A673 (cell line): Measurements from ENCODE around the gene MAN1C1. TPM values are rescaled to one million over a fixed set of nuclear protein-coding genes. Genes with fewer than 3 reads are reported as not detected.

ENCODE experiments used
- BruUV-seq: library from RNA; stranded (reverse); fragments of 400-500 nt; replicated peaks from 2 replicates; lab custom pipeline; 2021; lab: Mats Ljungman, UMichigan
- CTCF ChIA-PET: fragments of 300-600 bp; sonication (Branson Sonifier 250); formaldehyde crosslinking; loops from one replicate; lab custom pipeline; 2022; ENCODE audit warnings: antibody characterized with exemption; lab: Charles Lee
- POLR2A ChIA-PET: fragments of 300-600 bp; sonication (Branson Sonifier 250); formaldehyde crosslinking; loops from one replicate; lab custom pipeline; 2022; ENCODE audit warnings: antibody characterized with exemption; ENCODE audit not compliant: low non-redundant PET; lab: Charles Lee
- DNase-seq: peaks from one replicate; pipeline ENCODE4 v3.0.0-alpha.2; 2015; ENCODE audit warnings: low spot score
- H3K27ac ChIP-seq: fragments of 200-600 bp; sonication (generic); 2 replicates; pipeline ENCODE4 v1.5.1; 2016; ENCODE audit warnings: mixed run types, low read depth, mild to moderate bottlenecking, mixed read lengths, antibody characterized with exemption, low read length; ENCODE audit not compliant: poor library complexity, severe bottlenecking
- H3K27me3 ChIP-seq: fragments of 200-600 bp; sonication (generic); replicated peaks from 2 replicates; pipeline ENCODE4 v1.6.1; 2017; ENCODE audit warnings: mixed run types, low read depth, mild to moderate bottlenecking, mixed read lengths, antibody characterized with exemption, low read length; ENCODE audit not compliant: insufficient read depth, poor library complexity
- H3K36me3 ChIP-seq: fragments of 200-600 bp; sonication (generic); 2 replicates; pipeline ENCODE4 v1.6.1; 2016; ENCODE audit warnings: mixed run types, mild to moderate bottlenecking, mixed read lengths, antibody characterized with exemption, low read length; ENCODE audit not compliant: insufficient read depth, poor library complexity, severe bottlenecking
- H3K4me1 ChIP-seq: fragments of 200-600 bp; sonication (generic); 2 replicates; pipeline ENCODE4 v1.6.1; 2017; ENCODE audit warnings: mixed run types, mild to moderate bottlenecking, mixed read lengths, antibody characterized with exemption, low read length; ENCODE audit not compliant: insufficient read depth, poor library complexity, severe bottlenecking
- H3K4me3 ChIP-seq: fragments of 200-600 bp; sonication (generic); 2 replicates; pipeline ENCODE4 v1.5.1; 2016; ENCODE audit warnings: low read depth, mixed run types, mild to moderate bottlenecking, mixed read lengths, low read length; ENCODE audit not compliant: poor library complexity, severe bottlenecking
- H3K9me3 ChIP-seq: fragments of 200-600 bp; sonication (generic); 2 replicates; pipeline ENCODE4 v1.6.1; 2016; ENCODE audit warnings: mixed run types, low read depth, mild to moderate bottlenecking, mixed read lengths, antibody characterized with exemption, low read length; ENCODE audit not compliant: poor library complexity, severe bottlenecking
- EZH2 ChIP-seq: fragments of 200-600 bp; sonication (generic); IDR thresholded peaks from 2 replicates; pipeline ENCODE4 v1.6.1; 2017; ENCODE audit warnings: borderline replicate concordance, low read depth, mild to moderate bottlenecking, mixed read lengths, antibody characterized with exemption, low read length; ENCODE audit not compliant: poor library complexity, severe bottlenecking
- intact Hi-C: fragments of 100-400 bp; cut with micrococcal nuclease; formaldehyde crosslinking; loops from one replicate; pipeline ENCODE4 v1.10.0; 2022; ENCODE audit not compliant: unreplicated experiment
- total RNA-seq: library from RNA; stranded (reverse); gene quantifications from 2 replicates; pipeline ENCODE4 v1.2.3, GENCODE V29; 2021
- TF ChIP-seq, protein P1 (sequence below): fragments of 300-800, 200-600 bp; sonication (generic); conservative IDR thresholded peaks from 2 replicates; pipeline ENCODE4 v1.5.1; 2017; ENCODE audit warnings: low read depth, mild to moderate bottlenecking, antibody characterized with exemption, low read length, moderate library complexity, mixed read lengths

The MAN1C1 gene
- total RNA-seq, 1 experiment from 2014 or later: 0.21 TPM

DNA sequence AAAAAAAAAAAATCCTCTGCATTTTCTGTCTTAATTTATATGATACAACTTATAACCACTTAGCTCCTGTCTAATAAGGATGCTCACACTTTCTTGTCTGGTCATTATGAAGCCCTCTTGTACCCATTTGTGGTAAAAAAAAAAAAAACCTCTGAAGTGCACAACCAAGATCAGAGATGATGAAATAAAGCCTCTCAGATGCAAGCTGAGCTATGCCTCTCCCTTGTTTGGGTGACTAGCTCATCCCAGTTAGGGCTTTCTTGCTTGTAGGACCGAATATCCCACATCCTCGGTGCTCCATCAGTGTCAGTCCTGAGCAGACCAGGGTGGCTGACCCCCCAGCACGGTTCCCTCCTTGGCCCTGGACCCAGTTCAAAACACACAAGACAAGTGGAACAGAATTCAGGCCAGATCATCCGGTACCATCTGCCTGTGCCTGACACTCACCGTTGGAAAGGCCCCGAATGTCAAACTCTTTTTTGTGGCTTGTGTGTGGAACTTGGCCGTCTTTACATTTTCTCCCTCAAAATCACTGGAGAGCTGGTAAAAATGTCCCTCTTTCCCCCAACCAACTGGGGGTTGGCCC is 177.1 kb downstream of the MAN1C1 start:
- H3K27ac ChIP-seq: no peak overlapping the region
- no peaks in the 10 kb centered on the region for H3K4me1 ChIP-seq
- H3K9me3 ChIP-seq: no peaks in the 10 kb centered on the region
- H3K36me3 ChIP-seq: no peaks in the 10 kb centered on the region
- BruUV-seq: no TSS peak
- intact Hi-C loops: no loop called here
- no peak for DNase-seq
- H3K4me3 ChIP-seq: no peak overlapping the region
- H3K27me3 ChIP-seq: no peaks in the 10 kb centered on the region
- no peak for TF ChIP-seq EZH2
- POLR2A ChIA-PET: no interaction called here
- CTCF ChIA-PET: no interaction called here

DNA sequence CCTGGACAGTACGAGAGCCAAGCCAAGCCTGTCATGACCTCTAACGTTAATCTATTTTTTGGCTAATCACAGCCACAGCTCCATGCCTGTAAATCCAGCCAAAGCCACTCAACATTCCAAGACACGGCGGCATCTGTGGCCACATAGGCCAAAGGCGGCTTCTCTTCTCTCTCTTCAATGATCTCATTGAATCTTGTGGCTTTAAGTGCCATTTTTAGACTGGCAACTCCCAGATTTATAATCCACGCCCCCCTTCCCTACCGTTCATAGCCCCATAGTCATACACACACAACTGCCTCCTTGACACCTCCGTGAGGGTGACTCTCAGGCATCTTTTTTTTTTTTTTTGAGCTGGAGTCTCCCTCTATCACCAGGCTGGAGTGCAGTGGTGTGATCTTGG is 177.7 kb downstream of the MAN1C1 start:
- ChIA-PET CTCF (no interaction called here), POLR2A (no interaction called here)
- intact Hi-C loops: no loop called here
- TF ChIP-seq, protein P1, sequence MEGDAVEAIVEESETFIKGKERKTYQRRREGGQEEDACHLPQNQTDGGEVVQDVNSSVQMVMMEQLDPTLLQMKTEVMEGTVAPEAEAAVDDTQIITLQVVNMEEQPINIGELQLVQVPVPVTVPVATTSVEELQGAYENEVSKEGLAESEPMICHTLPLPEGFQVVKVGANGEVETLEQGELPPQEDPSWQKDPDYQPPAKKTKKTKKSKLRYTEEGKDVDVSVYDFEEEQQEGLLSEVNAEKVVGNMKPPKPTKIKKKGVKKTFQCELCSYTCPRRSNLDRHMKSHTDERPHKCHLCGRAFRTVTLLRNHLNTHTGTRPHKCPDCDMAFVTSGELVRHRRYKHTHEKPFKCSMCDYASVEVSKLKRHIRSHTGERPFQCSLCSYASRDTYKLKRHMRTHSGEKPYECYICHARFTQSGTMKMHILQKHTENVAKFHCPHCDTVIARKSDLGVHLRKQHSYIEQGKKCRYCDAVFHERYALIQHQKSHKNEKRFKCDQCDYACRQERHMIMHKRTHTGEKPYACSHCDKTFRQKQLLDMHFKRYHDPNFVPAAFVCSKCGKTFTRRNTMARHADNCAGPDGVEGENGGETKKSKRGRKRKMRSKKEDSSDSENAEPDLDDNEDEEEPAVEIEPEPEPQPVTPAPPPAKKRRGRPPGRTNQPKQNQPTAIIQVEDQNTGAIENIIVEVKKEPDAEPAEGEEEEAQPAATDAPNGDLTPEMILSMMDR: no peak
- TF ChIP-seq EZH2: no peak
- Histone ChIP-seq H3K36me3 (no peaks in the 10 kb centered on the region), H3K4me1 (peaks cover 1% of the 10 kb centered on the region), H3K4me3 (no peak overlapping the region), H3K27ac (no peak overlapping the region), H3K9me3 (no peaks in the 10 kb centered on the region), H3K27me3 (no peaks in the 10 kb centered on the region)
- DNase-seq: no peak
- no TSS peak for BruUV-seq

DNA sequence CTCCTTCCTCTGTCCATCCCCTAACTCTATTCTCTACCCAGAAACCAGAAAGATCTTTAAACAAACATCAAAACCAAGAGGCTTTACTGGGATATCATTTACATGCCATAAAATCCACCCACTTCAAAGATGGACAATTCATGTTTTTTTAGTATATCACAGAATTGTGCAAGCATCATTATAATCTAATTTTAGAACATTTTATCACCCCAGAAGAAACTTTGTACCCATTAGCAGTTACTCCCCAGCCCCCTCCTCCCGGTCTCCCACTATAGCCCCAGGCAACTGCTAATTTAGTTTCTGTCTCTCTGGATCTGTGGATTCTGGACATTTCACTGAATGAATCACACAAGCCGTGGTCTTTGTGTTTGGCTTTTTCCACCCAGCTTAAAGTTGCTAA is 178.6 kb downstream of the MAN1C1 start:
- TF ChIP-seq, protein P1: no peak
- Histone ChIP-seq H3K4me3 (no peak overlapping the region), H3K27me3 (no peaks in the 10 kb centered on the region), H3K27ac (no peak overlapping the region), H3K4me1 (peaks cover 6% of the 10 kb centered on the region), H3K36me3 (no peaks in the 10 kb centered on the region), H3K9me3 (no peaks in the 10 kb centered on the region)
- BruUV-seq: no TSS peak
- intact Hi-C loops: no loop called here
- POLR2A ChIA-PET: no interaction called here
- DNase-seq: no peak
- CTCF ChIA-PET: no interaction called here
